Skeletal muscle satellite cell (primary cell): ENCODE results near the gene TCEAL3. TPM values are rescaled to one million over a fixed set of nuclear protein-coding genes. Genes with fewer than 3 reads are reported as not detected.
A peak's percentile ranks its signal among the peaks of the same experiment; 100 is the strongest.

ENCODE experiments used
- H3K27me3 ChIP-seq: 2 replicates; pipeline ENCODE4 v1.7.0; 2013; ENCODE audit warnings: low read length; ENCODE audit not compliant: control insufficient read depth, insufficient read depth
- H3K36me3 ChIP-seq: 2 replicates; pipeline ENCODE4 v1.7.0; 2013; ENCODE audit warnings: mild to moderate bottlenecking, control low read depth, low read length; ENCODE audit not compliant: insufficient read depth
- H3K4me1 ChIP-seq: 2 replicates; pipeline ENCODE4 v1.7.0; 2013; ENCODE audit warnings: low read length; ENCODE audit not compliant: control insufficient read depth, insufficient read depth
- H3K4me2 ChIP-seq: 2 replicates; pipeline ENCODE4 v1.7.0; 2013; ENCODE audit warnings: mild to moderate bottlenecking, low read length
- H3K4me3 ChIP-seq: 2 replicates; pipeline ENCODE4 v1.7.0; 2013; ENCODE audit warnings: low read length
- H3K9ac ChIP-seq: 2 replicates; pipeline ENCODE4 v1.7.0; 2013; ENCODE audit warnings: mild to moderate bottlenecking, low read depth, low read length, moderate library complexity
- H3K9me3 ChIP-seq: replicated peaks from 2 replicates; pipeline ENCODE4 v1.7.0; 2013; ENCODE audit warnings: mild to moderate bottlenecking, control low read depth, low read length
- total RNA-seq: library from RNA; depleted of rRNA; stranded (reverse); fragments of >200 nt; gene quantifications from 2 replicates; pipeline ENCODE4 v1.2.3, GENCODE V29; 2012; rRNA removed

The TCEAL3 gene
- total RNA-seq = 5.2 and 9.4 TPM in 2 replicates

- no peaks in the 10 kb centered on the region for H3K27me3 ChIP-seq
- peak within 1 kb of the TSS; percentile 90 for H3K4me2 ChIP-seq
- peak within 1 kb of the TSS; percentile 81 for H3K4me3 ChIP-seq
- H3K9me3 ChIP-seq = no peaks in the 10 kb centered on the region
- H3K4me1 ChIP-seq = no peaks in the 10 kb centered on the region
- peaks cover 5% of the 10 kb centered on the region for H3K36me3 ChIP-seq
- H3K9ac ChIP-seq = peak within 1 kb of the TSS; percentile 95
These were observed at the start of gene TCEAL3 for GRCh38 chrX:103607364-103608305. Gene TCEAL3, plus strand, starts transcription at chrX:103607963. Its CDS starts 1,102 bp downstream, at chrX:103609065.

- Histone ChIP-seq H3K4me3 (no peak overlapping the region), H3K4me2 (no peak overlapping the region)
These were observed 47.5 kb upstream of the TCEAL3 start for GRCh38 chrX:103560256-103560655.

GRCh38 chrX:103562801-103563200, 45.0 kb upstream of the TCEAL3 start:
- Histone ChIP-seq H3K4me3 (no peak overlapping the region), H3K27me3 (peaks cover 6% of the 10 kb centered on the region), H3K36me3 (no peaks in the 10 kb centered on the region), H3K9me3 (no peaks in the 10 kb centered on the region), H3K4me1 (peaks cover 4% of the 10 kb centered on the region), H3K4me2 (no peak overlapping the region), H3K9ac (no peak overlapping the region)

More at GRCh38 chrX:103560256-103560655, 47.5 kb upstream of the TCEAL3 start:
- no peak overlapping the region for H3K9ac ChIP-seq
- H3K9me3 ChIP-seq = no peaks in the 10 kb centered on the region
- H3K36me3 ChIP-seq = no peaks in the 10 kb centered on the region
- no peaks in the 10 kb centered on the region for H3K4me1 ChIP-seq
- H3K27me3 ChIP-seq = peaks cover 13% of the 10 kb centered on the region

GRCh38 chrX:103565197-103565596, 42.6 kb upstream of the TCEAL3 start:
- no peak overlapping the region for H3K4me3 ChIP-seq
- no peaks in the 10 kb centered on the region for H3K9me3 ChIP-seq
- no peaks in the 10 kb centered on the region for H3K36me3 ChIP-seq
- peaks cover 4% of the 10 kb centered on the region for H3K4me1 ChIP-seq
- no peak overlapping the region for H3K9ac ChIP-seq
- H3K4me2 ChIP-seq = no peak overlapping the region
- H3K27me3 ChIP-seq = peaks cover 2% of the 10 kb centered on the region

- H3K4me1 ChIP-seq = peaks cover 4% of the 10 kb centered on the region
- no peak overlapping the region for H3K4me2 ChIP-seq
- H3K9me3 ChIP-seq = no peaks in the 10 kb centered on the region
- H3K4me3 ChIP-seq = no peak overlapping the region
- H3K36me3 ChIP-seq = no peaks in the 10 kb centered on the region
- peaks cover 3% of the 10 kb centered on the region for H3K27me3 ChIP-seq
- H3K9ac ChIP-seq = no peak overlapping the region
These were observed 42.0 kb upstream of the TCEAL3 start for GRCh38 chrX:103565752-103566151.

- Histone ChIP-seq H3K27me3 (peaks cover 17% of the 10 kb centered on the region), H3K4me1 (peaks cover 1% of the 10 kb centered on the region), H3K4me2 (no peak overlapping the region), H3K36me3 (no peaks in the 10 kb centered on the region), H3K4me3 (no peak overlapping the region), H3K9me3 (no peaks in the 10 kb centered on the region), H3K9ac (no peak overlapping the region)
These were observed 36.6 kb upstream of the TCEAL3 start for GRCh38 chrX:103571121-103571520.

GRCh38 chrX:103571726-103572125, 36.0 kb upstream of the TCEAL3 start:
- Histone ChIP-seq H3K36me3 (no peaks in the 10 kb centered on the region), H3K4me2 (no peak overlapping the region), H3K4me3 (no peak overlapping the region), H3K9ac (no peak overlapping the region), H3K27me3 (peaks cover 17% of the 10 kb centered on the region), H3K9me3 (no peaks in the 10 kb centered on the region), H3K4me1 (no peaks in the 10 kb centered on the region)

GRCh38 chrX:103573202-103573601, 34.6 kb upstream of the TCEAL3 start:
- H3K4me2 ChIP-seq = no peak overlapping the region
- H3K27me3 ChIP-seq = peaks cover 17% of the 10 kb centered on the region
- no peaks in the 10 kb centered on the region for H3K4me1 ChIP-seq
- no peaks in the 10 kb centered on the region for H3K36me3 ChIP-seq
- no peak overlapping the region for H3K9ac ChIP-seq
- no peaks in the 10 kb centered on the region for H3K9me3 ChIP-seq
- no peak overlapping the region for H3K4me3 ChIP-seq

GRCh38 chrX:103584596-103584995, 23.2 kb upstream of the TCEAL3 start:
- H3K4me3 ChIP-seq = peak overlapping the region; percentile 77
- H3K4me2 ChIP-seq = peak overlapping the region; percentile 78
- no peaks in the 10 kb centered on the region for H3K9me3 ChIP-seq
- peak overlapping the region; percentile 92 for H3K9ac ChIP-seq
- H3K36me3 ChIP-seq = peaks cover 21% of the 10 kb centered on the region
- H3K27me3 ChIP-seq = no peaks in the 10 kb centered on the region
- H3K4me1 ChIP-seq = peaks cover 16% of the 10 kb centered on the region

- peak within 1 kb of the TSS; percentile 78 for H3K4me2 ChIP-seq
- H3K27me3 ChIP-seq = no peaks in the 10 kb centered on the region
- peak within 1 kb of the TSS; percentile 77 for H3K4me3 ChIP-seq
- peaks cover 21% of the 10 kb centered on the region for H3K36me3 ChIP-seq
- H3K4me1 ChIP-seq = peaks cover 16% of the 10 kb centered on the region
- H3K9ac ChIP-seq = peak within 1 kb of the TSS; percentile 92
- H3K9me3 ChIP-seq = no peaks in the 10 kb centered on the region
These were observed 22.1 kb upstream of the TCEAL3 start, which contains the start of gene TCEAL4 for GRCh38 chrX:103585411-103586313. Gene TCEAL4, plus strand, starts transcription at chrX:103585515. Its CDS starts 1,161 bp downstream, at chrX:103586676.

- Histone ChIP-seq H3K27me3 (no peaks in the 10 kb centered on the region), H3K4me3 (peak overlapping the region; percentile 77), H3K4me1 (peaks cover 16% of the 10 kb centered on the region), H3K9ac (peak overlapping the region; percentile 92), H3K36me3 (peaks cover 21% of the 10 kb centered on the region), H3K9me3 (no peaks in the 10 kb centered on the region), H3K4me2 (peak overlapping the region; percentile 78)
These were observed 21.5 kb upstream of the TCEAL3 start for GRCh38 chrX:103586314-103586646.
